ENCODE data around the gene PAPOLA.

Gene PAPOLA

DNA sequence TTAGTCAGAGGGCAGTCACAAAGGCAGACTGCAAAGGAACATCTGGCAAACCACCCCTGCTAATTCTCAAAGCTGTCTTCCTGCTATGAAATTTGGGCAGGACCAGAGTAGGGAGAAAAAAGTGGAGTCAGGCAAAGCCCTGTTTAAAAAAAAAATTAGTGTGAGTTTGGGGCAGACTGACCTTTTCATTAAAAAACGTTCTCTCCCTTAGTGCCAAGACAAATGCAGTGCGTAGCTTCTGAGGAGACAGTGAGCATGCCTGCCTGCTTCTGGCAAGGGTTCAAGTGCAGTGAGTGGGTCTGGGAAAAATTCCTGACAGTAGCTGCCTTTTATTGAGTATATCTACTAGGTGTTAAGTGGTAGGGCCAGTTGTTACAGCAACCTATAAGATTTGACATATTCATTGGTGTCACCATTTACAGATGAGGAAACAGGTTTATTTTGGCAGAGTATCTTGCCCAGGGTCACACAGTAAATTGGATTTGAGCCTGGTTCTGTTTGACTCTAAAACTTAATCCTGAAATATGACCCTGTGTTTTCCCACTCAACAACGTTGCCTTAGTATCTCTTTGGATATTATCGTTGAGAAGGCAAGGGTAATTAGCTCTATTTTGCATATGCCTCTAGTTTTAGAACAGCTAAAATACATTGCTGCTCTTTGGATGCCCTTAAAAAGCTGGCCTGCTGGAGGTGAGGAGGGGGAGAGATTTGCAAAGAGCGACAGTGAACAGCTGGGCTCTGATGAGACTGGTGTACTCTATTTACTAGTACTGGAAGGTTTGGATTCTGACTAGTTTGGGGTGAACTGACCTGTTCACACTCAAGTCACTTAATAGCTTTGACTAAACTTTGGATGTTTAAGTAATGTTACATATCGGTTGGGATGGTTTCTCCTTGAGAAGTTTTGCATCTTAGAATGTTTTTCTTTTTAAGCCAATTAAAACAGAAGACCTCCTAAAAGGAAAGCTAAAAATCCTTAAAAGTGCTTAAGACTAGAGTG, 72.8 kb downstream of the PAPOLA start (continued):
- TF ChIP-seq, protein P1, sequence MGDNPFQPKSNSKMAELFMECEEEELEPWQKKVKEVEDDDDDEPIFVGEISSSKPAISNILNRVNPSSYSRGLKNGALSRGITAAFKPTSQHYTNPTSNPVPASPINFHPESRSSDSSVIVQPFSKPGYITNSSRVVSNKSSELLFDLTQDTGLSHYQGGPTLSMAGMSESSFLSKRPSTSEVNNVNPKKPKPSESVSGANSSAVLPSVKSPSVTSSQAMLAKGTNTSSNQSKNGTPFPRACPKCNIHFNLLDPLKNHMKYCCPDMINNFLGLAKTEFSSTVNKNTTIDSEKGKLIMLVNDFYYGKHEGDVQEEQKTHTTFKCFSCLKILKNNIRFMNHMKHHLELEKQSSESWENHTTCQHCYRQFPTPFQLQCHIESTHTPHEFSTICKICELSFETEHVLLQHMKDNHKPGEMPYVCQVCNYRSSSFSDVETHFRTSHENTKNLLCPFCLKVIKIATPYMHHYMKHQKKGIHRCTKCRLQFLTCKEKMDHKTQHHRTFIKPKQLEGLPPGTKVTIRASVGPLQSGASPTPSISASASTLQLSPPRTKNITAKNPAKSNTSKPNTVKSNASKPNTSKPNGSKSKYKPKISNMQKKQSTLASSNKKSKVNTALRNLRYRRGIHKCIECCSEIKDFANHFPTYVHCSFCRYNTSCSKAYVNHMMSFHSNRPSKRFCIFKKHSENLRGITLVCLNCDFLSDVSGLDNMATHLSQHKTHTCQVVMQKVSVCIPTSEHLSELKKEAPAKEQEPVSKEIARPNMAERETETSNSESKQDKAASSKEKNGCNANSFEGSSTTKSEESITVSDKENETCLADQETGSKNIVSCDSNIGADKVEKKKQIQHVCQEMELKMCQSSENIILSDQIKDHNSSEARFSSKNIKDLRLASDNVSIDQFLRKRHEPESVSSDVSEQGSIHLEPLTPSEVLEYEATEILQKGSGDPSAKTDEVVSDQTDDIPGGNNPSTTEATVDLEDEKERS (tag by site-specific recombination; IDR thresholded peaks at IDR 0.05) = no peak
- TF ChIP-seq ZNF391 (tag by site-specific recombination; IDR thresholded peaks at IDR 0.05; ENCODE audit: borderline replicate concordance, low read depth) = peak; percentile 89; the same call in 1 of the 2 replicates
- peak; percentile 86 for TF ChIP-seq ZNF629 (tag by site-specific recombination; IDR thresholded peaks at IDR 0.05)
- peak; percentile 40 for TF ChIP-seq ZBTB17 (tag by site-specific recombination; IDR thresholded peaks at IDR 0.05)
- TF ChIP-seq, protein P2, sequence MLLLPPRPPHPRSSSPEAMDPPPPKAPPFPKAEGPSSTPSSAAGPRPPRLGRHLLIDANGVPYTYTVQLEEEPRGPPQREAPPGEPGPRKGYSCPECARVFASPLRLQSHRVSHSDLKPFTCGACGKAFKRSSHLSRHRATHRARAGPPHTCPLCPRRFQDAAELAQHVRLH (tag by site-specific recombination; IDR thresholded peaks at IDR 0.05) = peak; percentile 96
- TF ChIP-seq, protein P3, sequence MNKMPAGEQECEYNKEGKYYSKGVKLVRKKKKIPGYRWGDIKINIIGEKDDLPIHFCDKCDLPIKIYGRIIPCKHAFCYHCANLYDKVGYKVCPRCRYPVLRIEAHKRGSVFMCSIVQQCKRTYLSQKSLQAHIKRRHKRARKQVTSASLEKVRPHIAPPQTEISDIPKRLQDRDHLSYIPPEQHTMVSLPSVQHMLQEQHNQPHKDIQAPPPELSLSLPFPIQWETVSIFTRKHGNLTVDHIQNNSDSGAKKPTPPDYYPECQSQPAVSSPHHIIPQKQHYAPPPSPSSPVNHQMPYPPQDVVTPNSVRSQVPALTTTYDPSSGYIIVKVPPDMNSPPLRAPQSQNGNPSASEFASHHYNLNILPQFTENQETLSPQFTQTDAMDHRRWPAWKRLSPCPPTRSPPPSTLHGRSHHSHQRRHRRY (tag by site-specific recombination; IDR thresholded peaks at IDR 0.05) = no peak
- TF ChIP-seq ZEB2 (tag by site-specific recombination; IDR thresholded peaks at IDR 0.05) = peak; percentile 68
- TF ChIP-seq, protein P4, sequence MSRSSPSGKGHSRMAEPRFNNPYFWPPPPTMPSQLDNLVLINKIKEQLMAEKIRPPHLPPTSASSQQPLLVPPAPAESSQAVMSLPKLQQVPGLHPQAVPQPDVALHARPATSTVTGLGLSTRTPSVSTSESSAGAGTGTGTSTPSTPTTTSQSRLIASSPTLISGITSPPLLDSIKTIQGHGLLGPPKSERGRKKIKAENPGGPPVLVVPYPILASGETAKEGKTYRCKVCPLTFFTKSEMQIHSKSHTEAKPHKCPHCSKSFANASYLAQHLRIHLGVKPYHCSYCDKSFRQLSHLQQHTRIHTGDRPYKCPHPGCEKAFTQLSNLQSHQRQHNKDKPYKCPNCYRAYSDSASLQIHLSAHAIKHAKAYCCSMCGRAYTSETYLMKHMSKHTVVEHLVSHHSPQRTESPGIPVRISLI (tag by site-specific recombination; IDR thresholded peaks at IDR 0.05) = peak; percentile 66; the same call in 1 of the 2 replicates
- TF ChIP-seq ZSCAN23 (tag by site-specific recombination; IDR thresholded peaks at IDR 0.05) = peak; percentile 76; the same call in 1 of the 2 replicates
- TF ChIP-seq, protein P5, sequence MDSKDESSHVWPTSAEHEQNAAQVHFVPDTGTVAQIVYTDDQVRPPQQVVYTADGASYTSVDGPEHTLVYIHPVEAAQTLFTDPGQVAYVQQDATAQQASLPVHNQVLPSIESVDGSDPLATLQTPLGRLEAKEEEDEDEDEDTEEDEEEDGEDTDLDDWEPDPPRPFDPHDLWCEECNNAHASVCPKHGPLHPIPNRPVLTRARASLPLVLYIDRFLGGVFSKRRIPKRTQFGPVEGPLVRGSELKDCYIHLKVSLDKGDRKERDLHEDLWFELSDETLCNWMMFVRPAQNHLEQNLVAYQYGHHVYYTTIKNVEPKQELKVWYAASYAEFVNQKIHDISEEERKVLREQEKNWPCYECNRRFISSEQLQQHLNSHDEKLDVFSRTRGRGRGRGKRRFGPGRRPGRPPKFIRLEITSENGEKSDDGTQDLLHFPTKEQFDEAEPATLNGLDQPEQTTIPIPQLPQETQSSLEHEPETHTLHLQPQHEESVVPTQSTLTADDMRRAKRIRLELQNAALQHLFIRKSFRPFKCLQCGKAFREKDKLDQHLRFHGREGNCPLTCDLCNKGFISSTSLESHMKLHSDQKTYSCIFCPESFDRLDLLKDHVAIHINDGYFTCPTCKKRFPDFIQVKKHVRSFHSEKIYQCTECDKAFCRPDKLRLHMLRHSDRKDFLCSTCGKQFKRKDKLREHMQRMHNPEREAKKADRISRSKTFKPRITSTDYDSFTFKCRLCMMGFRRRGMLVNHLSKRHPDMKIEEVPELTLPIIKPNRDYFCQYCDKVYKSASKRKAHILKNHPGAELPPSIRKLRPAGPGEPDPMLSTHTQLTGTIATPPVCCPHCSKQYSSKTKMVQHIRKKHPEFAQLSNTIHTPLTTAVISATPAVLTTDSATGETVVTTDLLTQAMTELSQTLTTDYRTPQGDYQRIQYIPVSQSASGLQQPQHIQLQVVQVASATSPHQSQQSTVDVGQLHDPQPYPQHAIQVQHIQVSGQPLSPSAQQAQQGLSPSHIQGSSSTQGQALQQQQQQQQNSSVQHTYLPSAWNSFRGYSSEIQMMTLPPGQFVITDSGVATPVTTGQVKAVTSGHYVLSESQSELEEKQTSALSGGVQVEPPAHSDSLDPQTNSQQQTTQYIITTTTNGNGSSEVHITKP (tag by site-specific recombination; IDR thresholded peaks at IDR 0.05) = peak; percentile 84
- peak; percentile 68 for TF ChIP-seq KLF10 (tag by site-specific recombination; IDR thresholded peaks at IDR 0.05)
- TF ChIP-seq, protein P6, sequence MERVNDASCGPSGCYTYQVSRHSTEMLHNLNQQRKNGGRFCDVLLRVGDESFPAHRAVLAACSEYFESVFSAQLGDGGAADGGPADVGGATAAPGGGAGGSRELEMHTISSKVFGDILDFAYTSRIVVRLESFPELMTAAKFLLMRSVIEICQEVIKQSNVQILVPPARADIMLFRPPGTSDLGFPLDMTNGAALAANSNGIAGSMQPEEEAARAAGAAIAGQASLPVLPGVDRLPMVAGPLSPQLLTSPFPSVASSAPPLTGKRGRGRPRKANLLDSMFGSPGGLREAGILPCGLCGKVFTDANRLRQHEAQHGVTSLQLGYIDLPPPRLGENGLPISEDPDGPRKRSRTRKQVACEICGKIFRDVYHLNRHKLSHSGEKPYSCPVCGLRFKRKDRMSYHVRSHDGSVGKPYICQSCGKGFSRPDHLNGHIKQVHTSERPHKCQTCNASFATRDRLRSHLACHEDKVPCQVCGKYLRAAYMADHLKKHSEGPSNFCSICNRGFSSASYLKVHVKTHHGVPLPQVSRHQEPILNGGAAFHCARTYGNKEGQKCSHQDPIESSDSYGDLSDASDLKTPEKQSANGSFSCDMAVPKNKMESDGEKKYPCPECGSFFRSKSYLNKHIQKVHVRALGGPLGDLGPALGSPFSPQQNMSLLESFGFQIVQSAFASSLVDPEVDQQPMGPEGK (tag by site-specific recombination; IDR thresholded peaks at IDR 0.05) = peak; percentile 43; the same call in 1 of the 2 replicates
- TF ChIP-seq KLF8 (tag by site-specific recombination; IDR thresholded peaks at IDR 0.05) = peak; percentile 66
- TF ChIP-seq SCRT1 (tag by site-specific recombination; IDR thresholded peaks at IDR 0.05; ENCODE audit: borderline replicate concordance) = peak; percentile 71; the same call in 1 of the 2 replicates
- no peak for TF ChIP-seq EGR2 (tag by site-specific recombination; IDR thresholded peaks at IDR 0.05; ENCODE audit: low read depth)
- TF ChIP-seq ZNF2 (tag by site-specific recombination; IDR thresholded peaks at IDR 0.05) = peak; percentile 71; the same call in 1 of the 2 replicates
- peak; percentile 81 for TF ChIP-seq ZNF24 (tag by site-specific recombination; IDR thresholded peaks at IDR 0.05)
- TF ChIP-seq ZNF184 (tag by site-specific recombination; IDR thresholded peaks at IDR 0.05) = peak; percentile 64; the same call in 1 of the 2 replicates
- TF ChIP-seq, protein P7, sequence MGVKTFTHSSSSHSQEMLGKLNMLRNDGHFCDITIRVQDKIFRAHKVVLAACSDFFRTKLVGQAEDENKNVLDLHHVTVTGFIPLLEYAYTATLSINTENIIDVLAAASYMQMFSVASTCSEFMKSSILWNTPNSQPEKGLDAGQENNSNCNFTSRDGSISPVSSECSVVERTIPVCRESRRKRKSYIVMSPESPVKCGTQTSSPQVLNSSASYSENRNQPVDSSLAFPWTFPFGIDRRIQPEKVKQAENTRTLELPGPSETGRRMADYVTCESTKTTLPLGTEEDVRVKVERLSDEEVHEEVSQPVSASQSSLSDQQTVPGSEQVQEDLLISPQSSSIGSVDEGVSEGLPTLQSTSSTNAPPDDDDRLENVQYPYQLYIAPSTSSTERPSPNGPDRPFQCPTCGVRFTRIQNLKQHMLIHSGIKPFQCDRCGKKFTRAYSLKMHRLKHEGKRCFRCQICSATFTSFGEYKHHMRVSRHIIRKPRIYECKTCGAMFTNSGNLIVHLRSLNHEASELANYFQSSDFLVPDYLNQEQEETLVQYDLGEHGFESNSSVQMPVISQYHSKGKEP (tag by site-specific recombination; IDR thresholded peaks at IDR 0.05) = peak; percentile 84; the same call in 1 of the 2 replicates
- TF ChIP-seq FEZF1 (tag by site-specific recombination; IDR thresholded peaks at IDR 0.05) = peak; percentile 99
- TF ChIP-seq ZSCAN16 (tag by site-specific recombination; IDR thresholded peaks at IDR 0.05) = 0 out of 2 replicates have a peak, but pooled peaks have one; percentile 27
- TF ChIP-seq ZNF561 (tag by site-specific recombination; IDR thresholded peaks at IDR 0.05; ENCODE audit: borderline replicate concordance) = peak; percentile 89
- TF ChIP-seq ZNF341 (tag by site-specific recombination; IDR thresholded peaks at IDR 0.05; ENCODE audit: low read depth) = peak; percentile 32; the same call in 1 of the 2 replicates
- TF ChIP-seq ZNF221 (tag by site-specific recombination; IDR thresholded peaks at IDR 0.05; ENCODE audit: borderline replicate concordance) = no peak

Measured in HEK293 (cell line).